GM19025 (cell line): ENCODE results near the gene IL17REL.
"Not testable (repeated sequence)": the region's sequence is repeated elsewhere in the genome, so short reads cannot be mapped to it uniquely, and the experiment has no call there.

Experiments
- ATAC-seq: cut with Tn5 transposase; IDR thresholded peaks from one replicate; pipeline ENCODE4 v1.9.1; 2021; ENCODE audit warnings: mild to moderate bottlenecking, low read depth, moderate library complexity; ENCODE audit not compliant: unreplicated experiment

The IL17REL gene

DNA sequence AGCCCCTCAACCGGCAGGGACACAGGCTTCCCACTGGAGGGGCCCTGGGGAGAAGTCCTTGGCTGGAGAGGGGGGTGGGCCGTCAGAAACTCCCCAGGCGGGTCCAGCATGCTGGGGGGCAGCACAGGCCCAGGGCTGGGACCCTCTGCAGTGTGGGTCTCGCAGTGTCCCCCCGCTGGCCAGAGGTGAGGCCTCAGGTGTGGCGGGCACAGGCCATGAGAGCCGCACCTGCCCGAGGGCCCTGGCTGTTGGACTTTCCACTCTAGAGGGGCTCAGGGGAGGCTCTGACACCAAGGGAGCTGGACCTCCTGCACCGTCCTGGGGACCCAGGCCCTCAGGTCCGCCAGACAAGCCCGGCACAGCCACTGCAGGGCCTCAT, 62.7 kb downstream of the IL17REL start:
- no peak for ATAC-seq

DNA sequence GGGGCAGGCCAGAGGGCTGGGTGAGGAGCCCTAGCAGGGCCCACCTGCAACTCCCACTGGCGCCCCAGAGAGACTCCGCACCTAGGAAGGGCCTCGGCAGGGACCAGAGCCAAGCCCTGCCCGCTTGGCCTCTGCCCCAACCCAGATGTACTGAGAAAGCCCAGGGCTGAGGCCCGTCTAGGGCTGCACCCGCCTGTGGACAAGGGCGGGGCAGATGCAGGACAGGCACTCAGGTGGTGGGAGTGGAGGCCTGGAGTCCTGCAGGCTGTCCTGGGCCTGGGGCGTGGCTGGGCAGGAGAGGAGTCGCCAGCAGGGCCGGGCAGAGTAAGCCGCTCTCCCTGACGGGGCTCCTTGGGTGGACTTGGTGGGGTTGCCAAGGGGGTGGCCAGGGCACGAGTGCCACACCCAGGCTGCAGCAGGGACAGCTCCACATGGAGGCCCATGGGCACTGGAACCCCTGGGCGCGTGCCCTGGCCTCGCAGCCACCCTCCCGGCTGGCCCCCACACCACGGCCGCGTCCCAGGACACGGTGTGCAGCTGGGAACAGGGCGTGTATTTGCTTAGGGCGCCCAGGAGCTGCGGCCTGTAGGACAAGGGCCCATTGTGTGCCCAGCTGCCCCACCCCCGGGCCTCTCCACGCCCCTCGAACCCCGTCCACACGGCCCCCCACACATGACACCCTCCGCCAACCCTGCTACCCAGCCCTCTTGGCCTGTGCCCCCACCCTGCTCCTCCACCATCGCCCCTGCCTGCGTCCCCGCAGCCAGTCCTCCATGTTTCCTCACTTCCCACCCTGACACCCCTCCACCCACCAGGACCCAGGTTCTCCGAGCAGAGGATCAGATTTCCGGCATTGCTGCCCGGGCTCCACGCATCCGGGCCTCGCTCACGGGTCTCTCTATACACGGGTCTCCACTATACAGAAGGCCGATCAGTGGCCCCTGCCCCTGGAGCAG, 63.3 kb downstream of the IL17REL start:
- ATAC-seq = no peak

DNA sequence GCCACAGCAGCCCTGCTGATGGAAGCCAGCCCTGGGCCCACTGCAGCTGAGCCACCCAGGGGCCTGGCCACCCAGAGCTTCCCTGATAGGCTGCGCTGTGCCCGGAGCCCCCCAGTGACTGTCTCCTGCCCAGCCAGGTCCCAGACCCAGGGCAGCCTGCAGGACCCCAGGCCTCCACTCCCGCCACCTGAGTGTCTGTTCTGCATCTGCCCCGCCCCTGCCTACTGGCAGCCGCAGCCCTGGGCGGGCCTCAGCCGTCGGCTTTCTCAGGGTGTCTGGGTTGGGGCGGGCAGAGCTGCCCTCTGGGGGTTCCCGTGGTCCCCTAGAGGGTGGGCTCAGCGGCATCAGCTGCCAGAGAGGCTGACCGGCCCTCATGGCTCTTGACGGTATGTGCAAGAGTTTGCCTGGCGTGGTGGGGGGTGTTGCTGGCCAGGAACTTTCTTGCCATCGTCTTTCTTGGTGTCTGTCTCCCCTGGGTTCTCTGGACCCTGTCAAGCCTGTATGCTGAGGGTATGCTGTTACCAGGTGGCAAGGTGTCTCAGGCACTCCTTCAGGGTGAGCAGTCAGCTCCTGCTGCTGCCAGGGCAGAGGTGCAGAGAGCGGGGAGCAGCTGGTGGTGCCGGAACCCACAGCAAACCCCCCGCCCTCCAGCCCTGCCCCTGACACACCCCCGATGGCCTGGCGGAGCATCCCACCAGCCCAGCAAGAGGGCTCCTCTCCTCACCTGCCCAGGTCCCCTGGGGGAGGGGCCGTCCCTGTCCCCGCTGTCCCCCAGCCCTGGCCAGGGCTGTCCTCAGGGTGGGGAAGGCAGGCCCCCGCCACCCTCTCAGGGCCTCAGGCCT, 64.2 kb downstream of the IL17REL start:
- no peak for ATAC-seq

DNA sequence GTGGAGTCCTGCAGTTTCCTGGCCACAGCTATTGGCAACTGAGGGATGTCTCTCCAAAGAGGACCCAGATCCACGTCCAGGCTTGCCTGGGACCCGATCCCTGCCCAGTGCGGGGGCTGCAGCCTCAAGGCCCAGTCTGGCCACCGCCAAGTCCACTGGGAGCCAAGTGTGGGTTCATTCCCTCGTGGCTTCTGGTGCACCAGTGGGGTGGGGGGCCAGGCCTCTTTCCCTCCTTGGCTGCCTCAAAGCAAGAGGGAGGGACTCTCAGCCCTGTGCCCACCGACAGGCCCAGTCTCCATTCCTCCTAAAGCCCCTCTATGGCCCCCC, 65.3 kb downstream of the IL17REL start:
- no peak for ATAC-seq

DNA sequence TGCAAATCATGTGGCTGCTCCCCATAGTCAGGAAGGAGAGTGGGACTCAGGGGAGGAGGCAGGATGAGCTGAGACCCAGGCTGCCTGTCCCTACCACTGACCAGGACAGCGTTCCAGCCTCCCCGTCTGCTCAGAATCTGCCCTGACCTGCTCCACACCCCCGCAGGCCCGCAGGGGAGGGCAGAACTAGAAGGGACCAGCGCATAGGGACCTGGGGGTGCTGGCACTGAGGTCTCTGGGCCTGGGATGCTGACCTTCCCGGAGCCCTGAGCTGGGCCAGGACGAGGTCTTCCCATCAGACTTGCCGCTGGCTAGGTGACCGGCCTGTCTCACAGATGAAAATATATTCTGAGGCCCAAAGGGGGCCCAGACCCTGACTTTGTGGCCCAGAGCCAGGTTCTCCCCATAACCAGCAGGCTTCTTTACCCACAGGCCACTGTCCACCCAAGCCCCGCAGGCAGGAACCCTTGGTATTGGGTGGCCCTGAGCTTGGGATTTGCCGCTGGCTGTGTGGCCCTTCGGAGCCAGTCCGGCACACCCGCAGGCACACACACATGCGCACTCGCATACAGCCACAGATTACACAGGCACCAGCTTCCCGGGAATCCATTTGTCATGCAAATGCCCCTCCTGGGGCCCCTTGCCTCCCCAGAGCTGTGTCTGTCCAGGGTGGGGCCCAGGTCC, 65.8 kb downstream of the IL17REL start:
- no peak for ATAC-seq

DNA sequence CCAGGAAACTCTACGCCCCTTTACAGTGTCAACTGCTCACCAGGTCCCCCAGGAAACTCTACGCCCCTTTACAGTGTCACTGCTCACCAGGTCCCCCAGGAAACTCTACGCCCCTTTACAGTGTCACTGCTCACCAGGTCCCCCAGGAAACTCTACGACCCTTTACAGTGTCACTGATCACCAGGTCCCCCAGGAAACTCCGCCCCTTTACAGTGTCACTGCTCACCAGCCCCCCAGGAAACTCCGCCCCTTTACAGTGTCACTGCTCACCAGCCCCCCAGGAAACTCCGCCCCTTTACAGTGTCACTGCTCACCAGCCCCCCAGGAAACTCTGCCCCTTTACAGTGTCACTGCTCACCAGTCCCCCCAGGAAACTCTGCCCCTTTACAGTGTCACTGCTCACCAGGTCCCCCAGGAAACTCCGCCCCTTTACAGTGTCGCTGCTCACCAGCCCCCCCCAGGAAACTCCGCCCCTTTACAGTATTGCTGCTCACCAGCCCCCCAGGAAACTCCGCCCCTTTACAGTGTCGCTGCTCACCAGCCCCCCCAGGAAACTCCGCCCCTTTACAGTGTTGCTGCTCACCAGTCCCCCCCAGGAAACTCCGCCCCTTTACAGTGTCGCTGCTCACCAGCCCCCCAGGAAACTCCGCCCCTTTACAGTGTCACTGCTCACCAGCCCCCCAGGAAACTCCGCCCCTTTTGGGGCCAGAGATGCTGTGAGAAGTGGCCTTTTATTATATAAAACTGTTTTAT, 67.3 kb downstream of the IL17REL start:
- not testable (repeated sequence) for ATAC-seq
